Colonic mucosa (tissue), 4 donors: ENCODE measurements around the gene ARID5B. TPM values are rescaled to one million over a fixed set of nuclear protein-coding genes. Genes with fewer than 3 reads are reported as not detected.

Source experiments
- DNase-seq: peaks from one replicate; pipeline ENCODE4 v3.0.0-alpha.2; 2020
- H3K27ac ChIP-seq: fragments of 200-600 bp; one replicate; pipeline ENCODE4 v1.8.0; 2021
- H3K27me3 ChIP-seq: fragments of 200-600 bp; one replicate; pipeline ENCODE4 v1.8.0; 2021
- H3K36me3 ChIP-seq: fragments of 200-600 bp; one replicate; pipeline ENCODE4 v1.8.0; 2021
- H3K4me1 ChIP-seq: fragments of 200-600 bp; one replicate; pipeline ENCODE4 v1.8.0; 2021; ENCODE audit warnings: mild to moderate bottlenecking
- H3K4me3 ChIP-seq: fragments of 200-600 bp; one replicate; pipeline ENCODE4 v1.8.0; 2021
- H3K9ac ChIP-seq, 2 donors: one replicate each; pipeline ENCODE4 v1.7.0; 2013; ENCODE audit warnings: control low read depth in 2 of 2, low read depth in 2 of 2, low read length in 2 of 2
- H3K9me3 ChIP-seq: fragments of 200-600 bp; one replicate; pipeline ENCODE4 v1.8.0; 2021
- CTCF ChIP-seq: fragments of 200-600 bp; IDR thresholded peaks from one replicate; pipeline ENCODE4 v1.8.0; 2022; ENCODE audit warnings: antibody characterized with exemption, mild to moderate bottlenecking
- intact Hi-C: fragments of 100-400 bp; cut with DNase I; formaldehyde crosslinking; loops from one replicate; pipeline ENCODE4 v1.14.1; 2022
- total RNA-seq, 2 donors: library from RNA; stranded (reverse); fragmentation: NEBNext Ultra II Directional in 1 of 2; extraction: Animal tissue kit (Norgen Biotek cat#: 25700) in 1 of 2; gene quantifications; one replicate each; pipeline ENCODE4 v1.2.1, GENCODE V29; 2021
- donor health status: healthy.
- donor health status: DM: no; HTN: no; CAD: no.
- donor health status: DM: no; HTN: no; CAD: no.

ARID5B gene
- total RNA-seq, 2 donors from 2014 or later: 18.8 to 27.2 TPM

- H3K4me3 ChIP-seq: no peak overlapping the region
- no peaks in the 10 kb centered on the region for H3K36me3 ChIP-seq
- H3K4me1 ChIP-seq: peaks cover 3% of the 10 kb centered on the region
- TF ChIP-seq CTCF: no peak
- no peaks in the 10 kb centered on the region for H3K9me3 ChIP-seq
- H3K27me3 ChIP-seq: no peaks in the 10 kb centered on the region
- no peak overlapping the region for H3K9ac ChIP-seq
- H3K27ac ChIP-seq: no peak overlapping the region
- DNase-seq: no peak
- intact Hi-C loops: no loop called here
Measured at GRCh38 chr10:61907587-61907986, 6.1 kb downstream of the ARID5B start.

- Histone ChIP-seq H3K9me3 (no peaks in the 10 kb centered on the region), H3K4me3 (no peak overlapping the region), H3K4me1 (no peaks in the 10 kb centered on the region), H3K27me3 (no peaks in the 10 kb centered on the region), H3K36me3 (no peaks in the 10 kb centered on the region), H3K27ac (no peak overlapping the region), H3K9ac (no peak overlapping the region)
- intact Hi-C loops: no loop called here
- no peak for DNase-seq
- no peak for TF ChIP-seq CTCF
Measured at GRCh38 chr10:61910226-61910805, 8.8 kb downstream of the ARID5B start.

- H3K36me3 ChIP-seq: no peaks in the 10 kb centered on the region
- DNase-seq: no peak
- no peak overlapping the region for H3K4me3 ChIP-seq
- no peak for TF ChIP-seq CTCF
- intact Hi-C loops: no loop called here
- H3K27me3 ChIP-seq: no peaks in the 10 kb centered on the region
- no peaks in the 10 kb centered on the region for H3K9me3 ChIP-seq
- H3K9ac ChIP-seq: no peak overlapping the region
- no peaks in the 10 kb centered on the region for H3K4me1 ChIP-seq
- no peak overlapping the region for H3K27ac ChIP-seq
Measured at GRCh38 chr10:61910894-61911293, 9.4 kb downstream of the ARID5B start.

GRCh38 chr10:61911425-61911824 lies 9.9 kb downstream of the ARID5B start:
- no peak overlapping the region for H3K4me3 ChIP-seq
- DNase-seq: no peak
- intact Hi-C loops: no loop called here
- H3K9me3 ChIP-seq: no peaks in the 10 kb centered on the region
- H3K36me3 ChIP-seq: no peaks in the 10 kb centered on the region
- H3K27ac ChIP-seq: no peak overlapping the region
- H3K9ac ChIP-seq: no peak overlapping the region
- TF ChIP-seq CTCF: no peak
- H3K27me3 ChIP-seq: no peaks in the 10 kb centered on the region
- no peaks in the 10 kb centered on the region for H3K4me1 ChIP-seq

GRCh38 chr10:61912981-61913380 lies 11.5 kb downstream of the ARID5B start:
- Histone ChIP-seq H3K36me3 (no peaks in the 10 kb centered on the region), H3K9me3 (no peaks in the 10 kb centered on the region), H3K4me3 (no peak overlapping the region), H3K4me1 (no peaks in the 10 kb centered on the region), H3K9ac (no peak overlapping the region), H3K27ac (no peak overlapping the region), H3K27me3 (no peaks in the 10 kb centered on the region)
- DNase-seq: no peak
- TF ChIP-seq CTCF: no peak
- intact Hi-C loops: no loop called here
